SK-N-MC (cell line): ENCODE results near the gene SH3GL2.

Experiments
- EZH2 ChIP-seq: fragments of 200-600 bp; sonication (generic); IDR thresholded peaks from one replicate; pipeline ENCODE4 v1.6.1; 2017; ENCODE audit warnings: antibody characterized with exemption
- POLR2AphosphoS5 ChIP-seq: IDR thresholded peaks from 2 replicates; pipeline ENCODE4 v1.6.1; 2012; ENCODE audit warnings: mild to moderate bottlenecking, low read depth, low read length, borderline replicate concordance

- no peak for TF ChIP-seq POLR2AphosphoS5
- TF ChIP-seq EZH2 = no peak
Observed at GRCh38 chr9:17688834-17689233, 110.0 kb downstream of the SH3GL2 start.
